Bronchial epithelial cell (primary cell): Measurements from ENCODE around the gene B3GALT5. TPM values are rescaled to one million over a fixed set of nuclear protein-coding genes. Genes with fewer than 3 reads are reported as not detected.

Experiments used
- DNase-seq: peaks from one replicate; pipeline ENCODE4 v3.0.0-alpha.2; 2010; ENCODE audit warnings: low read depth
- FAIRE-seq: peaks from 2 replicates; lab custom pipeline; 2011; peaks lifted over from hg19 to GRCh38; lab: Jason Lieb, UNC
- H3K27me3 ChIP-seq: 2 replicates; pipeline ENCODE4 v1.5.1; 2011; ENCODE audit warnings: low read length; ENCODE audit not compliant: control insufficient read depth, insufficient read depth
- H3K36me3 ChIP-seq: 2 replicates; pipeline ENCODE4 v1.5.1; 2011; ENCODE audit warnings: low read length; ENCODE audit not compliant: control insufficient read depth, insufficient read depth
- H3K4me3 ChIP-seq: 2 replicates; pipeline ENCODE4 v1.5.1; 2011; ENCODE audit warnings: mild to moderate bottlenecking, low read depth, low read length, control low read depth
- total RNA-seq: library from RNA; depleted of rRNA; stranded (reverse); fragments of >200 nt; gene quantifications from 2 replicates; pipeline ENCODE4 v1.2.1, GENCODE V29; 2014
- TF ChIP-seq, protein P1 (sequence below): IDR thresholded peaks from 2 replicates; pipeline ENCODE4 v1.5.1; 2011; ENCODE audit warnings: mild to moderate bottlenecking, moderate library complexity, low read length, control low read depth, inconsistent platforms; ENCODE audit not compliant: insufficient read depth, severe bottlenecking

The B3GALT5 gene
- total RNA-seq, 1 donor from 2014 or later: under 0.01 TPM

DNA sequence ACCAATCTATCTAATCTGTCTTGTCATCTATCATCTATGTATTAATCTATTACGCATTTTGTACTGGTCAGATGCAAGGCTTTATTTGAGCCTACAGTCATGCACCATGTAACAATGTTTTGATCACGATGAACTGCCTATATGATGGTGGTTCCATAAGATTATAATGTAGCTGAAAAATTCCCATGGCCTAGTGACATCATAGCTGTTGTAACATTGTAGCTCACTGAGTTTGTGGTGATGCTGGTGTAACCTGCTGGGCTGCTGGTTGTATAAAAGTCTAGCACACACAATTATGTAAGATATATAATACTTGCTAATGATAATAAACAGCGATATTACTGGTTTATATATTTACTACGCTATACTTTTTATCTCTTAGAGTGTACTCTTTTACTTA, 67.5 kb downstream of the B3GALT5 start:
- H3K36me3 ChIP-seq: no peaks in the 10 kb centered on the region
- DNase-seq (no peak), FAIRE-seq (no peak)
- H3K27me3 ChIP-seq: no peaks in the 10 kb centered on the region
- TF ChIP-seq, protein P1, sequence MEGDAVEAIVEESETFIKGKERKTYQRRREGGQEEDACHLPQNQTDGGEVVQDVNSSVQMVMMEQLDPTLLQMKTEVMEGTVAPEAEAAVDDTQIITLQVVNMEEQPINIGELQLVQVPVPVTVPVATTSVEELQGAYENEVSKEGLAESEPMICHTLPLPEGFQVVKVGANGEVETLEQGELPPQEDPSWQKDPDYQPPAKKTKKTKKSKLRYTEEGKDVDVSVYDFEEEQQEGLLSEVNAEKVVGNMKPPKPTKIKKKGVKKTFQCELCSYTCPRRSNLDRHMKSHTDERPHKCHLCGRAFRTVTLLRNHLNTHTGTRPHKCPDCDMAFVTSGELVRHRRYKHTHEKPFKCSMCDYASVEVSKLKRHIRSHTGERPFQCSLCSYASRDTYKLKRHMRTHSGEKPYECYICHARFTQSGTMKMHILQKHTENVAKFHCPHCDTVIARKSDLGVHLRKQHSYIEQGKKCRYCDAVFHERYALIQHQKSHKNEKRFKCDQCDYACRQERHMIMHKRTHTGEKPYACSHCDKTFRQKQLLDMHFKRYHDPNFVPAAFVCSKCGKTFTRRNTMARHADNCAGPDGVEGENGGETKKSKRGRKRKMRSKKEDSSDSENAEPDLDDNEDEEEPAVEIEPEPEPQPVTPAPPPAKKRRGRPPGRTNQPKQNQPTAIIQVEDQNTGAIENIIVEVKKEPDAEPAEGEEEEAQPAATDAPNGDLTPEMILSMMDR: no peak
- H3K4me3 ChIP-seq: no peak overlapping the region

- peak; percentile 71 for DNase-seq
- Histone ChIP-seq H3K4me3 (no peak overlapping the region), H3K36me3 (no peaks in the 10 kb centered on the region), H3K27me3 (no peaks in the 10 kb centered on the region)
- TF ChIP-seq, protein P1: no peak
- FAIRE-seq: no peak
These were observed 68.5 kb downstream of the B3GALT5 start for GRCh38 chr21:39681257-39681656.

DNA sequence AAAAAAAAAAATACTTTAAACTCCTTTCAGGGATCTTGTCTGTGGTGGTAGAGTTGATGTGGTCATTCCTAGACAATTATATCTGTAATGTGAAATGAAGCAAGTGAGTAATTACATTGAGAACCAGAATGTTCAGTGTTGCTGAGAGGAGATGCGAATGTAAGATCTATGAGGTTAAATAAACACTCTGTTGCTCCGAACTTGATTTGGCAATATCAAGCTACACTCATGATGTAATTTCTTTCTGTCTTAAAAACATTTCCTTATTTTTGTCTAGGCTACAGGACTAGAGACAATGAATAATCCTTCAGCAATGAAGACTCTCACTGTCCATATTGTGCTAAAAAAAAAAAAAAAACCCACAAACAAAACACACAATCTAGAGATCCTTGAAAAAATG, 69.1 kb downstream of the B3GALT5 start:
- no peak overlapping the region for H3K4me3 ChIP-seq
- TF ChIP-seq, protein P1: no peak
- DNase-seq (peak; percentile 86), FAIRE-seq (no peak)
- no peaks in the 10 kb centered on the region for H3K36me3 ChIP-seq
- H3K27me3 ChIP-seq: no peaks in the 10 kb centered on the region

- Histone ChIP-seq H3K36me3 (no peaks in the 10 kb centered on the region), H3K4me3 (no peak overlapping the region), H3K27me3 (no peaks in the 10 kb centered on the region)
- FAIRE-seq: no peak
- DNase-seq: no peak
- TF ChIP-seq, protein P1: no peak
These were observed 72.5 kb downstream of the B3GALT5 start for GRCh38 chr21:39685236-39685635.

DNA sequence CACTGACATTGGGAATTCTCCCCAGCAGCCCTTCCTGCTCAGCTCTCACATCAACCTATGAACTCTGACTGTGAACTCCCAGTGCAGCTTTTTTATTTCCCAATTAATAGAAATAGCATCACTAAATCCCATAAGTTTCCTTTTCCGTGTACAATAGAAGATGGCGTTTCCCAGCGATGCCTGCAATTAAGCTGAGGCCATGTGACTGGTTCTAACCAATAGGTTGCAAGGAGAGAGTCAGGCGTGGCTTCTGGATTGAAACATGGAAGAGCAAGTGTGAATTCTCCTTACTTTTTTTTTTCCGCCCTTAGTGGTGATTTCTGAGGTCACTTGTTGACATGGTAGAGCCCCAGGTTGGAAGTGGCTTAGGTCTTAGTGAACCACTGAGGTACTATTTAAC, 73.3 kb downstream of the B3GALT5 start:
- no peak overlapping the region for H3K4me3 ChIP-seq
- H3K36me3 ChIP-seq: no peaks in the 10 kb centered on the region
- TF ChIP-seq, protein P1: no peak
- FAIRE-seq: no peak
- DNase-seq: no peak
- no peaks in the 10 kb centered on the region for H3K27me3 ChIP-seq
